Measurements from ENCODE around the gene KCTD7. TPM values are rescaled to one million over a fixed set of nuclear protein-coding genes. Genes with fewer than 3 reads are reported as not detected.
"Not testable (repeated sequence)": the region's sequence is repeated elsewhere in the genome, so short reads cannot be mapped to it uniquely, and the experiment has no call there.

Gene KCTD7
- polyA plus RNA-seq, 1 donor: 18.4 TPM

GRCh38 chr7:66682350-66683093, 53.8 kb downstream of the KCTD7 start:
- DNase-seq: no peak

- DNase-seq: not testable (repeated sequence)
Observed at GRCh38 chr7:66683094-66683769, 54.6 kb downstream of the KCTD7 start.

GRCh38 chr7:66683770-66684123, 55.1 kb downstream of the KCTD7 start:
- DNase-seq: no peak

DNA sequence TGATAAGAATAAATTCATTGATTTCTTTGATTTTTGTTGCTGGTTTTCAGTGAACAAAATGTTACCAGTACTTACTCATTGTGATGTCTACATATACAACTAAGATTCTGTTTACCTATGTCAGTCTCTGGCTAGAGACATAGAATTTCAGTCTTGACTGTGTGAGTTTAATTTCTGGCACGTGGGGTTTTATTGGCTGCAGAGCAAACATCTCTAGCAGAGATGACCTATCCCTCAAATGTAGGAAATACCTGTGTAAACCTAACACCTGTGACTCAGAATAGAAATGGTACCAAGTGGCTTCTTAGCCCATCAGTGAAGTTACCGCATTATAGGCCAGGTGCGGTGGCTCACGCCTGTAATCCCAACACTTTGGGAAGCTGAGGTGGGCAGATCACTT, 57.0 kb downstream of the KCTD7 start:
- DNase-seq: not testable (repeated sequence)

- DNase-seq: no peak
Observed at GRCh38 chr7:66687186-66687585, 58.5 kb downstream of the KCTD7 start.

DNA sequence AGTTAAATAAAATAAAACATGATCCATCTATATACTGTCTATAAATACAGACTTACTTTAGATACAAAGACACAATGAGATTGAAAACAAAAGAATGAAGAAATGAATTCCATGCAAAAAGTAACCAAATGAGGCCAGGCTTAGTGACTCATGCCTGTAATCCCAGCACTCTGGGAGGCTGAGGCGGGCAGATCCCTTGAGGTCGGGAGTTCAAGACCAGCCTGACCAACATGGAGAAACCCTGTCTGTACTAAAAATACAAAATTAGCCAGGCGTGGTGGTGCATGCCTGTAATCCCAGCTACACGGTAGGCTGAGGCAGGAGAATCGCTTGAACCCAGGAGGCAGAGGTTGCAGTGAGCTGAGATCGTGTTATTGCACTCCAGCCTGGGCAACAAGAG, 59.0 kb downstream of the KCTD7 start:
- DNase-seq: not testable (repeated sequence)

GRCh38 chr7:66689081-66689480, 60.4 kb downstream of the KCTD7 start:
- DNase-seq: no peak

- no peak for DNase-seq
Observed at GRCh38 chr7:66693331-66693730, 64.7 kb downstream of the KCTD7 start.

Other genes starting within 250 kb of the KCTD7 start
- gene RABGEF1, start 111.9 kb downstream of the KCTD7 start, polyA plus RNA-seq (ENCODE audit: insufficient read length): 21.9 TPM